MM.1S (cell line): ENCODE data around the gene PSMB10.

Experiments
- DNase-seq: peaks from one replicate; pipeline ENCODE4 v3.0.0-alpha.2; 2015
- H2AFZ ChIP-seq: fragments of 300-600 bp; sonication (generic); 2 replicates; pipeline ENCODE4 v1.6.0; 2016; ENCODE audit warnings: antibody characterized with exemption, low read length
- H3F3A ChIP-seq: fragments of 300-600 bp; sonication (generic); 2 replicates; pipeline ENCODE4 v1.6.1; 2016; ENCODE audit warnings: mild to moderate bottlenecking, antibody characterized with exemption, low read length, moderate library complexity, mixed read lengths; ENCODE audit not compliant: insufficient read depth
- H3K27ac ChIP-seq: fragments of 300-600 bp; sonication (generic); 2 replicates; pipeline ENCODE4 v1.5.1; 2016; ENCODE audit warnings: mild to moderate bottlenecking, low read length
- H3K27me3 ChIP-seq: fragments of 300-600 bp; sonication (generic); replicated peaks from 2 replicates; pipeline ENCODE4 v1.6.0; 2016; ENCODE audit warnings: low read length; ENCODE audit not compliant: insufficient read depth
- H3K36me3 ChIP-seq: fragments of 300-600 bp; sonication (generic); replicated peaks from 2 replicates; pipeline ENCODE4 v1.6.1; 2016; ENCODE audit warnings: mild to moderate bottlenecking, low read length, mixed read lengths; ENCODE audit not compliant: insufficient read depth
- H3K4me1 ChIP-seq: fragments of 300-600 bp; sonication (generic); 2 replicates; pipeline ENCODE4 v1.6.1; 2016; ENCODE audit warnings: low read length, mixed read lengths
- H3K4me2 ChIP-seq: fragments of 300-600 bp; sonication (generic); 2 replicates; pipeline ENCODE4 v1.6.0; 2016; ENCODE audit warnings: low read depth, low read length
- H3K4me3 ChIP-seq: fragments of 300-600 bp; sonication (generic); 2 replicates; pipeline ENCODE4 v1.5.1; 2016; ENCODE audit warnings: low read length, mixed read lengths
- H3K79me2 ChIP-seq: fragments of 300-600 bp; sonication (generic); 2 replicates; pipeline ENCODE4 v1.6.1; 2016; ENCODE audit warnings: mixed run types, low read length, mixed read lengths
- H3K9ac ChIP-seq: fragments of 300-600 bp; sonication (generic); 2 replicates; pipeline ENCODE4 v1.6.1; 2016; ENCODE audit warnings: low read length, mixed read lengths
- H3K9me2 ChIP-seq: fragments of 300-600 bp; sonication (generic); replicated peaks from 2 replicates; pipeline ENCODE4 v1.6.1; 2016; ENCODE audit warnings: mild to moderate bottlenecking, low read length, mixed read lengths; ENCODE audit not compliant: insufficient read depth
- H3K9me3 ChIP-seq: fragments of 300-600 bp; sonication (generic); replicated peaks from 2 replicates; pipeline ENCODE4 v1.6.1; 2016; ENCODE audit warnings: mild to moderate bottlenecking, low read length, mixed read lengths; ENCODE audit not compliant: insufficient read depth
- H4K20me1 ChIP-seq: fragments of 300-600 bp; sonication (generic); 2 replicates; pipeline ENCODE4 v1.6.1; 2016; ENCODE audit warnings: mild to moderate bottlenecking, low read length, moderate library complexity, mixed read lengths; ENCODE audit not compliant: insufficient read depth
- EZH2 ChIP-seq: fragments of 300-600 bp; sonication (generic); optimal IDR thresholded peaks from 2 replicates; pipeline ENCODE3; 2017; ENCODE audit warnings: low read depth, mild to moderate bottlenecking, antibody characterized with exemption, low read length, mixed read lengths
- EZH2phosphoT487 ChIP-seq: fragments of 300-600 bp; sonication (generic); IDR thresholded peaks from 2 replicates; pipeline ENCODE4 v1.6.1; 2018; ENCODE audit warnings: antibody characterized with exemption, low read length
- TF ChIP-seq, protein P1 (sequence below): fragments of 300-600 bp; sonication (generic); IDR thresholded peaks from 2 replicates; pipeline ENCODE4 v1.5.1; 2016; ENCODE audit warnings: antibody characterized with exemption, low read length, mixed read lengths

The PSMB10 gene

DNA sequence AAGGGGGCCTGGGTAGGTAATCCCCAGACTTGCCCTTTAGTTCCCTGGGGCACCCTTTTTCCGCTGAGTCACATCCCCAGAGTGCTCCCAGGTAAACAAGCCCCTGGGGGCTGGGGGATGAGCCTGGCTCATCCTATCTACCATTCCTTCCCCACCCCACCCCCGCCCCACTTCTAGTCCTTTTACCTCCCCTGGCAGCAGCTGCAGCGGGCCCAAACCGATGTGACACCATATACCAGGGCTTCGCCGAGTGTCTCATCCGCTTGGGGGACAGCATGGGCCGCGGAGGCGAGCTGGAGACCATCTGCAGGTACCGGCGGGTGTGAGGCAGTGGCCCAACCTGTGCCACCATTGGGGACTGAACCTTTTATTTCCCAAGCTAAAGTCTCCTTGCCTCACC is 51.1 kb downstream of the PSMB10 start:
- TF ChIP-seq, protein P1, sequence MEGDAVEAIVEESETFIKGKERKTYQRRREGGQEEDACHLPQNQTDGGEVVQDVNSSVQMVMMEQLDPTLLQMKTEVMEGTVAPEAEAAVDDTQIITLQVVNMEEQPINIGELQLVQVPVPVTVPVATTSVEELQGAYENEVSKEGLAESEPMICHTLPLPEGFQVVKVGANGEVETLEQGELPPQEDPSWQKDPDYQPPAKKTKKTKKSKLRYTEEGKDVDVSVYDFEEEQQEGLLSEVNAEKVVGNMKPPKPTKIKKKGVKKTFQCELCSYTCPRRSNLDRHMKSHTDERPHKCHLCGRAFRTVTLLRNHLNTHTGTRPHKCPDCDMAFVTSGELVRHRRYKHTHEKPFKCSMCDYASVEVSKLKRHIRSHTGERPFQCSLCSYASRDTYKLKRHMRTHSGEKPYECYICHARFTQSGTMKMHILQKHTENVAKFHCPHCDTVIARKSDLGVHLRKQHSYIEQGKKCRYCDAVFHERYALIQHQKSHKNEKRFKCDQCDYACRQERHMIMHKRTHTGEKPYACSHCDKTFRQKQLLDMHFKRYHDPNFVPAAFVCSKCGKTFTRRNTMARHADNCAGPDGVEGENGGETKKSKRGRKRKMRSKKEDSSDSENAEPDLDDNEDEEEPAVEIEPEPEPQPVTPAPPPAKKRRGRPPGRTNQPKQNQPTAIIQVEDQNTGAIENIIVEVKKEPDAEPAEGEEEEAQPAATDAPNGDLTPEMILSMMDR: no peak
- TF ChIP-seq EZH2phosphoT487 (no peak), EZH2 (no peak)
- Histone ChIP-seq H3K27me3 (no peaks in the 10 kb centered on the region), H3K9me2 (no peaks in the 10 kb centered on the region), H3K79me2 (no peaks in the 10 kb centered on the region), H3K27ac (no peak overlapping the region), H3K4me2 (no peak overlapping the region), H3K4me1 (no peaks in the 10 kb centered on the region), H3F3A (no peaks in the 10 kb centered on the region), H3K36me3 (no peaks in the 10 kb centered on the region), H3K4me3 (no peak overlapping the region), H3K9me3 (no peaks in the 10 kb centered on the region), H2AFZ (no peak overlapping the region), H4K20me1 (no peaks in the 10 kb centered on the region), H3K9ac (no peak overlapping the region)
- no peak for DNase-seq

DNA sequence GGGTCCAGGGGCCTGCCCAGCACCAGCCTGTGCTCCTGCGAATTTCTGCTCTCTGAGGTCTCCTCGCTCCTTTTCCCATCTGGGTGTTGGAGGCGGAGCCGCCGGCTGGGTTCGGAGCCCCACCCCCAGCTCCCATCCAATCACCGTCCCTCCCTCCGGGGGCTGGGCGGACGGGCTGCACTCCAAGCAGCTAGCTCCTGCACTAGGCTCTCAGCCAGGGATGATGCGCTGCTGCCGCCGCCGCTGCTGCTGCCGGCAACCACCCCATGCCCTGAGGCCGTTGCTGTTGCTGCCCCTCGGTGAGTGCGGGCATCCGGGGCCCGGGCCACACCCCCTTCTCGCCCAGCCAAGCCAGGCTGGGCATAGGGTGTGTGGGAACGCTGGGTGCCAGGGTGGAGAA is 52.0 kb downstream of the PSMB10 start, which contains the start of gene NRN1L:
Gene NRN1L (plus strand): TSS at position 202 of the 400 bp plus-strand sequence. CDS start 19 bp downstream, at position 221.
- H4K20me1 ChIP-seq: no peaks in the 10 kb centered on the region

More for the DNA sequence above, 52.0 kb downstream of the PSMB10 start, which contains the start of gene NRN1L:
- Histone ChIP-seq H3K27me3 (no peaks in the 10 kb centered on the region), H3F3A (no peaks in the 10 kb centered on the region), H3K79me2 (no peaks in the 10 kb centered on the region), H3K9me2 (no peaks in the 10 kb centered on the region), H3K9me3 (no peaks in the 10 kb centered on the region), H3K4me1 (no peaks in the 10 kb centered on the region), H2AFZ (no peak within 1 kb of the TSS), H3K27ac (no peak within 1 kb of the TSS), H3K9ac (no peak within 1 kb of the TSS), H3K4me2 (no peak within 1 kb of the TSS), H3K4me3 (no peak within 1 kb of the TSS), H3K36me3 (no peaks in the 10 kb centered on the region; the same call in 1 of the 2 replicates)
- no peak for DNase-seq
- TF ChIP-seq EZH2 (no peak), EZH2phosphoT487 (no peak)
- TF ChIP-seq, protein P1: no peak
